Right forelimb (tissue), 1 donor: ENCODE data around the gene POU6F2.
"Not testable (repeated sequence)": the region's sequence is repeated elsewhere in the genome, so short reads cannot be mapped to it uniquely, and the experiment has no call there.

Experiments
- DNase-seq: peaks from one replicate; pipeline ENCODE4 v3.0.0-alpha.2; 2018

The POU6F2 gene

GRCh38 chr7:38977685-38978084 lies at the start of gene POU6F2:
POU6F2 (plus strand) TSS chr7:38977909; CDS start chr7:38977954, 45 bp downstream.
- no peak for DNase-seq

GRCh38 chr7:38928506-38928905 lies 49.2 kb upstream of the POU6F2 start:
- DNase-seq = no peak

- no peak for DNase-seq
Observed at GRCh38 chr7:38929460-38930171, 48.1 kb upstream of the POU6F2 start.

GRCh38 chr7:38932509-38933168 lies 45.1 kb upstream of the POU6F2 start:
- peak; percentile 70 for DNase-seq

GRCh38 chr7:38934051-38934450 lies 43.7 kb upstream of the POU6F2 start:
- no peak for DNase-seq

- no peak for DNase-seq
Observed at GRCh38 chr7:38934536-38934935, 43.2 kb upstream of the POU6F2 start.

- DNase-seq = no peak
Observed at GRCh38 chr7:38936641-38937040, 41.1 kb upstream of the POU6F2 start.

- no peak for DNase-seq
Observed at GRCh38 chr7:38938001-38938485, 39.7 kb upstream of the POU6F2 start.

GRCh38 chr7:38938589-38938988 lies 39.1 kb upstream of the POU6F2 start:
- no peak for DNase-seq

- no peak for DNase-seq
Observed at GRCh38 chr7:38940774-38941173, 36.9 kb upstream of the POU6F2 start.

GRCh38 chr7:38942431-38943051 lies 35.2 kb upstream of the POU6F2 start:
- no peak for DNase-seq

- not testable (repeated sequence) for DNase-seq
Observed at GRCh38 chr7:38947541-38947940, 30.2 kb upstream of the POU6F2 start.

- DNase-seq = no peak
Observed at GRCh38 chr7:38950309-38950708, 27.4 kb upstream of the POU6F2 start.

GRCh38 chr7:38951213-38951612 lies 26.5 kb upstream of the POU6F2 start:
- DNase-seq = no peak

- no peak for DNase-seq
Observed at GRCh38 chr7:38953227-38953626, 24.5 kb upstream of the POU6F2 start.

GRCh38 chr7:38953971-38954370 lies 23.7 kb upstream of the POU6F2 start:
- DNase-seq = no peak

GRCh38 chr7:38955892-38956291 lies 21.8 kb upstream of the POU6F2 start:
- DNase-seq = no peak

- DNase-seq = no peak
Observed at GRCh38 chr7:38962028-38962427, 15.7 kb upstream of the POU6F2 start.

- DNase-seq = no peak
Observed at GRCh38 chr7:38964921-38965320, 12.8 kb upstream of the POU6F2 start.

- DNase-seq = no peak
Observed at GRCh38 chr7:38973760-38974159, 3.9 kb upstream of the POU6F2 start.

GRCh38 chr7:38975944-38976392 lies 1.7 kb upstream of the POU6F2 start:
- peak; percentile 43 for DNase-seq

- no peak for DNase-seq
Observed at GRCh38 chr7:38978491-38978890, 782 bp downstream of the POU6F2 start.

- no peak for DNase-seq
Observed at GRCh38 chr7:38992203-38992602, 14.5 kb downstream of the POU6F2 start.

GRCh38 chr7:39001595-39001994 lies 23.9 kb downstream of the POU6F2 start:
- DNase-seq = no peak
